HepG2 (cell line): Measurements from ENCODE around the gene TMEM151A. TPM values are rescaled to one million over a fixed set of nuclear protein-coding genes. Genes with fewer than 3 reads are reported as not detected.

Source experiments
- ATF1 ChIP-seq: IDR thresholded peaks from 2 replicates; pipeline ENCODE4 v1.6.1; 2016; ENCODE audit warnings: mild to moderate bottlenecking, control low read depth
- ATF7 ChIP-seq, 2 experiments: fragments of 450-650 bp in 1 of 2; sonication (generic) in 1 of 2; formaldehyde crosslinking in 1 of 2; IDR thresholded peaks; 2 replicates each; pipeline versions ENCODE4 v1.4.0 to v1.6.1; 2016 to 2020; ENCODE audit warnings: antibody characterized with exemption in 1 of 2, mild to moderate bottlenecking in 1 of 2, missing genetic modification reagents in 1 of 2
- CENPX ChIP-seq: sonication (generic); formaldehyde crosslinking; IDR thresholded peaks from 2 replicates; pipeline ENCODE4 v1.9.0; 2021; ENCODE audit warnings: mild to moderate bottlenecking, missing genetic modification reagents, moderate library complexity
- CHD2 ChIP-seq: IDR thresholded peaks from 2 replicates; pipeline ENCODE4 v1.6.1; 2011; ENCODE audit warnings: low read depth, low read length, improper control_type of control experiment
- GTF3A ChIP-seq: sonication (generic); formaldehyde crosslinking; conservative IDR thresholded peaks from 2 replicates; pipeline ENCODE4 v1.4.0; 2020; ENCODE audit warnings: mild to moderate bottlenecking, missing genetic modification reagents
- HDAC2 ChIP-seq: sonication (generic); formaldehyde crosslinking; IDR thresholded peaks from 2 replicates; pipeline ENCODE4 v1.4.0; 2020; ENCODE audit warnings: missing genetic modification reagents
- HMGXB3 ChIP-seq: sonication (generic); formaldehyde crosslinking; IDR thresholded peaks from 2 replicates; pipeline ENCODE4 v1.4.0; 2020; ENCODE audit warnings: missing genetic modification reagents, borderline replicate concordance
- IKZF5 ChIP-seq: IDR thresholded peaks from 2 replicates; pipeline ENCODE4 v1.6.1; 2018; ENCODE audit warnings: missing genetic modification reagents, mild to moderate bottlenecking, missing compliant biosample characterization
- KMT2A ChIP-seq: sonication (generic); formaldehyde crosslinking; IDR thresholded peaks from 2 replicates; pipeline ENCODE4 v1.4.0; 2020; ENCODE audit warnings: missing genetic modification reagents
- KMT2B ChIP-seq: IDR thresholded peaks from 2 replicates; pipeline ENCODE4 v1.6.1; 2016; ENCODE audit warnings: missing genetic modification reagents, missing compliant biosample characterization
- MBD4 ChIP-seq: IDR thresholded peaks from 2 replicates; pipeline ENCODE4 v1.6.1; 2012; ENCODE audit warnings: low read length, inconsistent platforms, borderline replicate concordance
- PHF20 ChIP-seq: sonication (generic); formaldehyde crosslinking; IDR thresholded peaks from 2 replicates; pipeline ENCODE4 v1.5.0; 2020; ENCODE audit warnings: mild to moderate bottlenecking, missing genetic modification reagents
- SALL1 ChIP-seq: sonication (generic); formaldehyde crosslinking; IDR thresholded peaks from 2 replicates; pipeline ENCODE4 v1.8.0; 2022; ENCODE audit warnings: mild to moderate bottlenecking, missing genetic modification reagents
- SP2 ChIP-seq: sonication (generic); formaldehyde crosslinking; IDR thresholded peaks from 2 replicates; pipeline ENCODE4 v1.5.1; 2020; ENCODE audit warnings: mild to moderate bottlenecking, missing genetic modification reagents
- TAF1 ChIP-seq: sonication (generic); formaldehyde crosslinking; IDR thresholded peaks from 2 replicates; pipeline ENCODE4 v1.4.0; 2020; ENCODE audit warnings: missing genetic modification reagents
- TFDP2 ChIP-seq: sonication (generic); formaldehyde crosslinking; IDR thresholded peaks from 2 replicates; pipeline ENCODE4 v1.4.0; 2020; ENCODE audit warnings: missing genetic modification reagents
- YY1 ChIP-seq: IDR thresholded peaks from 2 replicates; pipeline ENCODE4 v1.6.1; 2011; ENCODE audit warnings: low read length, low read depth, moderate library complexity, mild to moderate bottlenecking; ENCODE audit not compliant: insufficient read depth, insufficient replicate concordance
- ZMYM4 ChIP-seq: sonication (generic); formaldehyde crosslinking; IDR thresholded peaks from 2 replicates; pipeline ENCODE4 v1.8.1; 2023; ENCODE audit warnings: mild to moderate bottlenecking, missing genetic modification reagents
- ZNF329 ChIP-seq: sonication (generic); formaldehyde crosslinking; IDR thresholded peaks from 2 replicates; pipeline ENCODE4 v1.9.0; 2021; ENCODE audit warnings: low read depth, mild to moderate bottlenecking, missing genetic modification reagents
- ZNF350 ChIP-seq: sonication (generic); formaldehyde crosslinking; IDR thresholded peaks from 2 replicates; pipeline ENCODE4 v1.4.0; 2020; ENCODE audit warnings: mild to moderate bottlenecking, low read depth, missing genetic modification reagents, borderline replicate concordance
- ZNF776 ChIP-seq: sonication (generic); formaldehyde crosslinking; IDR thresholded peaks from 2 replicates; pipeline ENCODE4 v1.4.0; 2020; ENCODE audit warnings: mild to moderate bottlenecking, missing genetic modification reagents
- ZSCAN12 ChIP-seq: sonication (generic); formaldehyde crosslinking; IDR thresholded peaks from 2 replicates; pipeline ENCODE4 v1.9.0; 2021; ENCODE audit warnings: mild to moderate bottlenecking, missing genetic modification reagents
- ZSCAN21 ChIP-seq: sonication (generic); formaldehyde crosslinking; IDR thresholded peaks from 2 replicates; pipeline ENCODE4 v1.8.0; 2022; ENCODE audit warnings: mild to moderate bottlenecking, missing genetic modification reagents, moderate library complexity, borderline replicate concordance
- polyA plus RNA-seq, 8 experiments: library from polyadenylated mRNA; depleted of rRNA in 3 of 8; stranded (reverse) in 7 of 8; unstranded in 1 of 8; fragments of >200 nt; fragmentation: Illumina TruSeq in 4 of 8; extraction: Trizol in 4 of 8; gene quantifications; 2 replicates each; pipeline versions ENCODE4 v1.2.1 to v1.2.3, GENCODE V29; 2011 to 2016; ENCODE audit warnings: low read depth in 4 of 8, missing spikeins in 1 of 8, mixed read lengths in 1 of 8; ENCODE audit not compliant: insufficient read depth in 1 of 8
- total RNA-seq, 5 experiments: library from RNA; depleted of rRNA; stranded (reverse); fragments of >200 nt; fragmentation: Illumina TruSeq; extraction: Trizol; gene quantifications; 2 replicates each; pipeline ENCODE4 v1.2.3, GENCODE V29; 2016; ENCODE audit warnings: low read depth in 1 of 5

TMEM151A gene
- total and polyA plus RNA-seq, 2 of the 13 experiments (the other 11 are each of a cell fraction or from before 2014, with no cell fraction given), result 0.18 to 0.33 TPM

GRCh38 chr11:66288671-66289547 is 2.8 kb upstream of the TMEM151A start, which contains the start of gene YIF1A (continued):
- peak; percentile 39; the same call in 1 of the 2 replicates for TF ChIP-seq IKZF5
- peak; percentile 88 for TF ChIP-seq YY1
- peak; percentile 60; the same call in 1 of the 2 replicates for TF ChIP-seq ZSCAN21
- 0 out of 2 replicates have a peak, but pooled peaks have one; percentile 46 for TF ChIP-seq ZNF329 (CRISPR knock-in tag)
- TF ChIP-seq ATF7 (IDR thresholded peaks at IDR 0.05), result peak; percentile 88
- TF ChIP-seq ATF7 (CRISPR knock-in tag; IDR thresholded peaks at IDR 0.05), result peak; percentile 99
- peak; percentile 96 for TF ChIP-seq SP2 (CRISPR knock-in tag)
- TF ChIP-seq CENPX (CRISPR knock-in tag), result no peak
- 0 out of 2 replicates have a peak, but pooled peaks have one; percentile 80 for TF ChIP-seq ZNF350 (CRISPR knock-in tag)
- TF ChIP-seq HMGXB3 (CRISPR knock-in tag), result peak; percentile 17; the same call in 1 of the 2 replicates
- peak; percentile 69 for TF ChIP-seq SALL1
- TF ChIP-seq TFDP2 (CRISPR knock-in tag), result peak; percentile 47; the same call in 1 of the 2 replicates
- TF ChIP-seq TAF1 (CRISPR knock-in tag), result peak; percentile 80
- TF ChIP-seq CHD2, result peak; percentile 52; the same call in 1 of the 2 replicates
- peak; percentile 76; the same call in 1 of the 2 replicates for TF ChIP-seq ZNF776
- peak; percentile 46 for TF ChIP-seq PHF20 (CRISPR knock-in tag)
- peak; percentile 57; the same call in 1 of the 2 replicates for TF ChIP-seq ZSCAN12 (CRISPR knock-in tag)
- peak; percentile 35; the same call in 1 of the 2 replicates for TF ChIP-seq KMT2B (CRISPR knock-in tag)
- no peak for TF ChIP-seq GTF3A (CRISPR knock-in tag)
- peak; percentile 62; the same call in 1 of the 2 replicates for TF ChIP-seq ZMYM4 (CRISPR knock-in tag)
- TF ChIP-seq MBD4, result no peak
- TF ChIP-seq HDAC2, result peak; percentile 10
- TF ChIP-seq ATF1 (CRISPR knock-in tag), result peak; percentile 75; the same call in 1 of the 2 replicates
- peak; percentile 28; the same call in 1 of the 2 replicates for TF ChIP-seq KMT2A
